Stimulated activated CD8-positive, alpha-beta memory T cell treated with anti-CD3 and anti-CD28 coated beads, Interleukin-7, amount 100 ng/mL, for 48 hours (primary cell): ENCODE results near the gene MOGAT1.
"Not testable (repeated sequence)": the region's sequence is repeated elsewhere in the genome, so short reads cannot be mapped to it uniquely, and the experiment has no call there.

Experiments used
- DNase-seq, 2 donors: peaks; one replicate each; pipeline ENCODE4 v3.0.0-alpha.2; 2020; ENCODE audit warnings: low read depth in 1 of 2; ENCODE audit errors: extremely low read depth in 1 of 2

MOGAT1 gene

GRCh38 chr2:222708274-222708710, 36.8 kb downstream of the MOGAT1 start:
- DNase-seq, result peak; percentile 33 to 49

GRCh38 chr2:222709191-222709891, 37.9 kb downstream of the MOGAT1 start:
- no peak for DNase-seq

- no peak for DNase-seq
These were observed 39.3 kb downstream of the MOGAT1 start for GRCh38 chr2:222710736-222711135.

GRCh38 chr2:222711315-222711940, 40.0 kb downstream of the MOGAT1 start:
- DNase-seq, result no peak

GRCh38 chr2:222713002-222713401, 41.5 kb downstream of the MOGAT1 start:
- no peak for DNase-seq

GRCh38 chr2:222714361-222715241, 43.1 kb downstream of the MOGAT1 start:
- no peak for DNase-seq

GRCh38 chr2:222715742-222716141, 44.3 kb downstream of the MOGAT1 start:
- no peak for DNase-seq

- not testable (repeated sequence) for DNase-seq
These were observed 48.3 kb downstream of the MOGAT1 start for GRCh38 chr2:222719787-222720186.

- not testable (repeated sequence) for DNase-seq
These were observed 50.1 kb downstream of the MOGAT1 start for GRCh38 chr2:222721597-222721996.

- DNase-seq, result no peak
These were observed 51.0 kb downstream of the MOGAT1 start for GRCh38 chr2:222722327-222722946.

- DNase-seq, result no peak
These were observed 52.8 kb downstream of the MOGAT1 start for GRCh38 chr2:222724208-222724607.

GRCh38 chr2:222728621-222729020, 57.2 kb downstream of the MOGAT1 start:
- DNase-seq, result no peak

- DNase-seq, result no peak
These were observed 59.0 kb downstream of the MOGAT1 start for GRCh38 chr2:222730366-222730999.

- DNase-seq, result no peak
These were observed 59.8 kb downstream of the MOGAT1 start for GRCh38 chr2:222731201-222731621.

GRCh38 chr2:222732489-222733178, 61.2 kb downstream of the MOGAT1 start:
- no peak for DNase-seq

GRCh38 chr2:222733470-222733845, 62.0 kb downstream of the MOGAT1 start:
- DNase-seq, result no peak

GRCh38 chr2:222733846-222734702, 62.6 kb downstream of the MOGAT1 start:
- no peak for DNase-seq

GRCh38 chr2:222734703-222735014, 63.2 kb downstream of the MOGAT1 start:
- no peak for DNase-seq

- DNase-seq, result no peak
These were observed 64.8 kb downstream of the MOGAT1 start for GRCh38 chr2:222736301-222736700.
